GM12874 (cell line): ENCODE results near the gene PHLPP1.

Experiments used
- CTCF ChIP-seq: IDR thresholded peaks from 2 replicates; pipeline ENCODE4 v1.5.1; 2011; ENCODE audit warnings: low read depth, mild to moderate bottlenecking, control low read depth, low read length, moderate library complexity; ENCODE audit not compliant: insufficient read depth

Gene PHLPP1

GRCh38 chr18:62688743-62689317 is 26.5 kb upstream of the PHLPP1 start:
- no peak for TF ChIP-seq CTCF

- no peak for TF ChIP-seq CTCF
These were observed 25.0 kb upstream of the PHLPP1 start for GRCh38 chr18:62690236-62690815.

- TF ChIP-seq CTCF = no peak
These were observed 21.7 kb upstream of the PHLPP1 start for GRCh38 chr18:62693659-62694058.

- TF ChIP-seq CTCF = no peak
These were observed 17.7 kb upstream of the PHLPP1 start for GRCh38 chr18:62697636-62698035.

- no peak for TF ChIP-seq CTCF
These were observed 13.1 kb upstream of the PHLPP1 start for GRCh38 chr18:62702259-62702658.

GRCh38 chr18:62710417-62710816 is 4.9 kb upstream of the PHLPP1 start:
- TF ChIP-seq CTCF = no peak

- no peak for TF ChIP-seq CTCF
These were observed 3.6 kb upstream of the PHLPP1 start for GRCh38 chr18:62711781-62712180.
